Psoas muscle (tissue), 8 donors: Measurements from ENCODE around the gene SCAMP4. TPM values are rescaled to one million over a fixed set of nuclear protein-coding genes. Genes with fewer than 3 reads are reported as not detected.
A peak's percentile ranks its signal among the peaks of the same experiment; 100 is the strongest.

ENCODE experiments used
- ATAC-seq, 4 donors: fragments of 200-7000 bp; cut with Tn5 transposase; one replicate each; pipeline ENCODE4 v1.9.1; 2020; ENCODE audit warnings: moderate library complexity in 3 of 4, mild to moderate bottlenecking in 2 of 4
- DNase-seq, 2 donors: peaks; one replicate each; pipeline ENCODE4 v3.0.0-alpha.2; 2020
- H3K27ac ChIP-seq: fragments of 200-600 bp; one replicate; pipeline ENCODE4 v1.8.0; 2022
- H3K27me3 ChIP-seq, 3 donors: fragments of 200-600 bp in 1 of 3; one replicate each; pipeline versions ENCODE4 v1.6.1 to v1.8.0; 2013 to 2022; ENCODE audit warnings: low read length in 2 of 3, mild to moderate bottlenecking in 2 of 3, moderate library complexity in 1 of 3; ENCODE audit not compliant: insufficient read depth in 3 of 3
- H3K36me3 ChIP-seq, 2 donors: fragments of 200-600 bp in 1 of 2; one replicate each; pipeline versions ENCODE4 v1.6.1 to v1.8.0; 2013 to 2022; ENCODE audit warnings: low read depth in 1 of 2, mild to moderate bottlenecking in 1 of 2, moderate library complexity in 1 of 2; ENCODE audit not compliant: insufficient read depth in 1 of 2
- H3K4me1 ChIP-seq: fragments of 200-600 bp; one replicate; pipeline ENCODE4 v1.8.0; 2022
- H3K4me3 ChIP-seq: fragments of 200-600 bp; one replicate; pipeline ENCODE4 v1.8.0; 2022; ENCODE audit warnings: mild to moderate bottlenecking
- H3K9me3 ChIP-seq: fragments of 200-600 bp; one replicate; pipeline ENCODE4 v1.8.0; 2022
- WGBS, 3 donors: extraction: QIAGEN DNeasy Blood & Tissue Kit; methylation state at CpG; one replicate each; pipeline versions ENCODE4 v1.1.6 to v1.1.7; 2013; 5-methylcytosine and 5-hydroxymethylcytosine counted together
- intact Hi-C, 2 donors: fragments of 100-400 bp; cut with DNase I; formaldehyde crosslinking; loops; one replicate each; pipeline versions ENCODE4 v1.11.0 to v1.14.2; 2022
- polyA plus RNA-seq, 3 donors: library from polyadenylated mRNA; stranded (reverse); fragments of 200-250 nt; gene quantifications; one replicate each; pipeline ENCODE4 v1.2.3, GENCODE V29; 2013
- total RNA-seq, 4 donors: library from RNA; stranded (reverse); fragmentation: NEBNext Ultra II Directional in 2 of 4; extraction: Animal tissue kit (Norgen Biotek cat#: 25700) in 2 of 4; gene quantifications; one replicate each; pipeline versions ENCODE4 v1.2.1 to v1.2.4, GENCODE V29; 2021 to 2023
- TF ChIP-seq, protein P1 (sequence below): fragments of 200-600 bp; IDR thresholded peaks from one replicate; pipeline ENCODE4 v1.8.0; 2022; ENCODE audit warnings: antibody characterized with exemption
- donor health status: healthy with polysubstance abuse.
- donor health status: DM: no; HTN: no; CAD: no; lungs with moderate emphysema.
- donor health status: Bipolar disorder and iron deficiency.
- donor health status: healthy.
- donor health status: DM: yes; HTN: yes; CAD: no.
- donor health status: DM: no; HTN: no; CAD: no.
- donor health status: DM: no; HTN: no; CAD: no.
- donor health status: DM: yes; HTN: yes; CAD: no.

SCAMP4 gene
- total and polyA plus RNA-seq, 7 donors, result 9.5 to 17.5 (median 15.5) TPM

DNA sequence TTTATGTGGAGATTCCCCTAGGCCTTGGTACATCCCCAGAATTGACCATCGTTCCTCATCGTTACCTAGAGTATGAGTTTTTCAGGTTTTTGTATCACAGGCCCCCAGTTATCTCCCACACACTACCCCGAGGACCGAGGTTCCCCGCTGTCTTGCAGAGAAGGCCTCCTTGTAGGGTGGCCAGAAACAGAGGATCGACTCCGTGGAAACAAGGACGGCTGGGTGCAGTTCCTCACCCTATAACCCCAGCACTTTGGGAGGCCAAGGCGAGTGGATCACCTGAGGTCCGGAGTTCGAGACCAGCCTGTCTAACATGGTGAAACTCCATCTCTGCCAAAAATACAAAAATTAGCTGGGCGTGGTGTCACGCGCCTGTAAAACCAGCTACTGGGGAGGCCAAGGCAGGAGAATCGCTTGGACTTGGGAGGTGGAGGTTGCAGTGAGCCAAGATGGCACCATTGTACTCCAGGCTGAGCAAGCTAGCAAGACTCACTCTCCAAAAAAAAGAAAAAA is 720 bp downstream of the SCAMP4 start:
- Histone ChIP-seq H3K9me3 (no peaks in the 10 kb centered on the region), H3K4me3 (peak overlapping the region; percentile 79), H3K36me3 (no peaks in the 10 kb centered on the region), H3K4me1 (peaks cover 8% of the 10 kb centered on the region), H3K27ac (peak overlapping the region; percentile 85), H3K27me3 (no peaks in the 10 kb centered on the region)
- ATAC-seq (no peak), DNase-seq (peak in 1 of 2 donors; percentile 48)
- intact Hi-C loops, result no loop called here
- 69 to 76% (median 72%) methylated on average over 15 of the region's 15 CpGs for WGBS, 3 donors
- TF ChIP-seq, protein P1, sequence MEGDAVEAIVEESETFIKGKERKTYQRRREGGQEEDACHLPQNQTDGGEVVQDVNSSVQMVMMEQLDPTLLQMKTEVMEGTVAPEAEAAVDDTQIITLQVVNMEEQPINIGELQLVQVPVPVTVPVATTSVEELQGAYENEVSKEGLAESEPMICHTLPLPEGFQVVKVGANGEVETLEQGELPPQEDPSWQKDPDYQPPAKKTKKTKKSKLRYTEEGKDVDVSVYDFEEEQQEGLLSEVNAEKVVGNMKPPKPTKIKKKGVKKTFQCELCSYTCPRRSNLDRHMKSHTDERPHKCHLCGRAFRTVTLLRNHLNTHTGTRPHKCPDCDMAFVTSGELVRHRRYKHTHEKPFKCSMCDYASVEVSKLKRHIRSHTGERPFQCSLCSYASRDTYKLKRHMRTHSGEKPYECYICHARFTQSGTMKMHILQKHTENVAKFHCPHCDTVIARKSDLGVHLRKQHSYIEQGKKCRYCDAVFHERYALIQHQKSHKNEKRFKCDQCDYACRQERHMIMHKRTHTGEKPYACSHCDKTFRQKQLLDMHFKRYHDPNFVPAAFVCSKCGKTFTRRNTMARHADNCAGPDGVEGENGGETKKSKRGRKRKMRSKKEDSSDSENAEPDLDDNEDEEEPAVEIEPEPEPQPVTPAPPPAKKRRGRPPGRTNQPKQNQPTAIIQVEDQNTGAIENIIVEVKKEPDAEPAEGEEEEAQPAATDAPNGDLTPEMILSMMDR, result no peak

DNA sequence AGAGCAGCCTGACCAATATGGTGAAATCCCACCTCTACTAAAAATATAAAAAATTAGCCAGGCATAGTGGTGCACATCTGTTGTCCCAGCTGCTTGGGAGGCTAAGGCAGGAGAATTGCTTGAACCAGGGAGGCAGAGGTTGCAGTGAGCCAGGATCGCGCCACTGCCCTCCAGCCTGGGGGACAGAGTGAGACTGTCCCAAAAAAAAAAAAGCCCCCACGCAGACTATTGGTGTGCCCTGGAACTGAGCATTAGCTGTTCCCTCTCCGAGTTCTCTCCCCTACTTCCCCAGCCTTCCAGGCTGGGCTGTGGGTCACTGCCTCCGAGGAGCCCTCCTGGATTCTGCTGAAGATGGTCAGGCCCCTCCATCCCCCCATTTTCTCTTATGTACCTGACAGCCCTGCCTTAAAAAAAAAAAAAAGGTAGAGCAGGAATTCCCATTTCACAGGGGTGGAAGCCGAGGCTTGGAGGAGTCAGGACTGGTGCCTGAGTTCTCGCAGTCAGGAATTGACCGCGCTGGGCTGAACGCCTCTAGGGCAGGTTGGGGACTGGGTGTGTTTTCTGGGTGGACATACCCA is 1.9 kb downstream of the SCAMP4 start:
- DNase-seq, result no peak
- TF ChIP-seq, protein P1, result no peak
- Histone ChIP-seq H3K27me3 (no peaks in the 10 kb centered on the region), H3K4me1 (peaks cover 8% of the 10 kb centered on the region), H3K4me3 (no peak overlapping the region), H3K36me3 (peaks cover 0 to 4% of the 10 kb centered on the region in 2 donors), H3K27ac (peak overlapping the region; percentile 66), H3K9me3 (no peaks in the 10 kb centered on the region)
- intact Hi-C loops, result no loop called here
- no peak for ATAC-seq
- WGBS, 3 donors, result 91 to 94% (median 92%) methylated on average over 9 to 10 of the region's 10 CpGs

DNA sequence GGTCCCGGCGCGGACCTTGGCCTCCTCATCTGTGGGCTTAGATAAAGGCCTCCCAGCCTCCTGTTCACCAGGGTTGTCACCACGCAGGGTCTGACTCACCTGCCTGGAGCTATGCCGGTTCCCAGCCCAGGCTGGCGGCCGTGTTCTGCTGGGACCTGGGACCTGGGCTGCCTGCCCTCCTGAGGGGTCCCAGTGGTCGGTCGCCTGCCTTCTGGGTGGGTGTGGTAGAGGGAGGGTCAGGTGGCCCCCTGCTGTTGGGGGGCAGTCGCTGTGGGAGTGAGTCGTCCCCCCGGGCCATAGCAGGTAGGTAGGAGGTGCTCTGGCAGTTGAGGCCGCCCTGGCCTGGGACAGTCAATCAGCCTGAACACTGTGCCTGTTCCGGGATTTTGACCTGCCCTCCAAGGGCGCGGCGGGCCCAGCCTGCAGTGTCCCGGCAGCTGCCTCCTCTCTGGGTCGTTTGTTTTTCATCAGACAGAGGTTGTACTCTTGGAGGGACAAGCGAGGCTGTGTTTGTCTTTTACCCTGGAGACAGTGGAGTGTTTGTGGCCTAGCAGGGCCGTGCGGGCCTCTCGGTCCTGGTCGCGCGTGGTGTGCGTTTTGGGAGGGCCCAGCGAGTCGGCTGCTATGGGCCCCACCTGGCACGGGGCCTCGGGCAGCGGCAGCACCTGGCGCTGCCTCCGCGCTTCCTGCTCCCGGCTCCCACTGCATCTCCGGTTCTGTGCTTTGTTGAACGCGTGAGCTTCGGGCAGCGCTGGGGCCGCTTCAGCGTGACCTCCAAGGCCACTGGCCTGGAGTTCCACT is 2.6 kb downstream of the SCAMP4 start:
- peak overlapping the region; percentile 66 for H3K27ac ChIP-seq
- 53 to 73% (median 63%) methylated on average over 39 to 43 of the region's 43 CpGs for WGBS, 3 donors
- TF ChIP-seq, protein P1, result no peak
- no peaks in the 10 kb centered on the region for H3K27me3 ChIP-seq
- intact Hi-C loops, result no loop called here
- ATAC-seq (no peak), DNase-seq (peak in 1 of 2 donors; percentile 51)
- H3K9me3 ChIP-seq, result no peaks in the 10 kb centered on the region
- peaks cover 8% of the 10 kb centered on the region for H3K4me1 ChIP-seq
- H3K36me3 ChIP-seq, result peaks cover 0 to 11% of the 10 kb centered on the region in 2 donors
- H3K4me3 ChIP-seq, result peak overlapping the region; percentile 38

DNA sequence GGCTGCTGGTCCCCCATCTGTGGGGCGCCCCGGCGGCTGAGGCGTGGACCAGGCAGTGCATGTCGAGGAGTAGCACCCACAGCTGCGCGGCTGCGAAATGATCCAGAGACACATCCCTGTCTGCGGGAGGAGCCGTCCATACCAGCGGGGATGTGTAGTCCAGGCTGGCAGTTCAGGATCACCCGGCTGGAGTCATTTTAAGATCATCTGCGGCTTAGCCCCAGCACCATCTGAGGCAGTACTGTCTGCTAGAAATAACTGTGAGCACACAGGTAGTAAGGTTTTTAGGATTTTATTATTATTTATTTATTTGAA is 3.1 kb downstream of the SCAMP4 start:
- H3K36me3 ChIP-seq, result peaks cover 0 to 16% of the 10 kb centered on the region in 2 donors
- no peak for ATAC-seq
- TF ChIP-seq, protein P1, result no peak
- DNase-seq, result no peak
- peak overlapping the region; percentile 66 for H3K27ac ChIP-seq
- H3K4me3 ChIP-seq, result peak overlapping the region; percentile 38
- peaks cover 8% of the 10 kb centered on the region for H3K4me1 ChIP-seq
- no peaks in the 10 kb centered on the region for H3K27me3 ChIP-seq
- 84 to 87% (median 86%) methylated on average over 13 of the region's 13 CpGs for WGBS, 3 donors
- H3K9me3 ChIP-seq, result no peaks in the 10 kb centered on the region
- intact Hi-C loops, result no loop called here
